K562 (cell line): ENCODE data around the gene SNX10. TPM values are rescaled to one million over a fixed set of nuclear protein-coding genes. Genes with fewer than 3 reads are reported as not detected.

ENCODE experiments used
- ESRRA ChIP-seq: fragments of 450-650 bp; IDR thresholded peaks from 2 replicates; pipeline ENCODE4 v1.6.1; 2014; ENCODE audit warnings: low read depth, mild to moderate bottlenecking, moderate library complexity, borderline replicate concordance
- HMG20A ChIP-seq: fragments of 450-650 bp; formaldehyde crosslinking; conservative IDR thresholded peaks from 2 replicates; pipeline ENCODE4 v1.4.0; 2020; ENCODE audit warnings: mild to moderate bottlenecking, mixed read lengths
- PRPF4 ChIP-seq: fragments of 200-400 bp; formaldehyde crosslinking; IDR thresholded peaks from one replicate; pipeline ENCODE4 v1.6.1; 2017; ENCODE audit warnings: low read length, low read depth, mild to moderate bottlenecking; ENCODE audit not compliant: insufficient read depth, poor library complexity, severe bottlenecking
- ZFP36 ChIP-seq: fragments of 150-350 bp; IDR thresholded peaks from 2 replicates; pipeline ENCODE4 v1.6.1; 2018; ENCODE audit warnings: low read length, low read depth; ENCODE audit not compliant: partially characterized antibody
- ZNF639 ChIP-seq, 2 experiments: fragments of 200-800 bp in 1 of 2; sonication (Bioruptor generic) in 1 of 2; sonication (generic) in 1 of 2; formaldehyde crosslinking in 1 of 2; IDR thresholded peaks in 1 of 2; conservative IDR thresholded peaks in 1 of 2; 2 replicates each; pipeline versions ENCODE4 v1.5.0 to v1.6.1; 2016 to 2020; ENCODE audit warnings: missing compliant biosample characterization in 1 of 2, missing genetic modification characterization in 1 of 2, missing genetic modification reagents in 1 of 2
- polyA plus RNA-seq, 8 experiments: library from polyadenylated mRNA; depleted of rRNA in 4 of 8; stranded (reverse) in 5 of 8; unstranded in 3 of 8; fragments of >200 nt; fragmentation: Nextera tagmentation in 2 of 8; fragmentation: Illumina TruSeq in 1 of 8; extraction: Ambion mirVana in 2 of 8; extraction: Trizol in 1 of 8; gene quantifications; 2 replicates each; pipeline versions ENCODE4 v1.2.1 to v1.2.3, GENCODE V29; 2011 to 2014; ENCODE audit warnings: inconsistent platforms in 1 of 8, missing spikeins in 1 of 8
- total RNA-seq, 7 experiments: library from RNA; depleted of rRNA in 6 of 7; stranded (reverse); fragments of >200 nt in 6 of 7; fragmentation: Illumina TruSeq in 2 of 7; extraction: Trizol in 2 of 7; gene quantifications; 2 replicates each; pipeline versions ENCODE4 v1.2.1 to v1.2.3, GENCODE V29; 2011 to 2021; ENCODE audit warnings: low replicate concordance in 1 of 7
- TF ChIP-seq, protein P1 (sequence below): sonication (generic); formaldehyde crosslinking; IDR thresholded peaks from 2 replicates; pipeline ENCODE4 v1.5.0; 2020; ENCODE audit warnings: missing genetic modification reagents
- TF ChIP-seq, protein P2 (sequence below): fragments of 450-650 bp; IDR thresholded peaks from 2 replicates; pipeline ENCODE4 v1.6.1; 2018; ENCODE audit not compliant: partially characterized antibody

Gene SNX10
- total and polyA plus RNA-seq, 9 of the 15 experiments (the other 6 are each of a cell fraction or from before 2014, with no cell fraction given): 6.9 to 16.5 (median 11.5) TPM

DNA sequence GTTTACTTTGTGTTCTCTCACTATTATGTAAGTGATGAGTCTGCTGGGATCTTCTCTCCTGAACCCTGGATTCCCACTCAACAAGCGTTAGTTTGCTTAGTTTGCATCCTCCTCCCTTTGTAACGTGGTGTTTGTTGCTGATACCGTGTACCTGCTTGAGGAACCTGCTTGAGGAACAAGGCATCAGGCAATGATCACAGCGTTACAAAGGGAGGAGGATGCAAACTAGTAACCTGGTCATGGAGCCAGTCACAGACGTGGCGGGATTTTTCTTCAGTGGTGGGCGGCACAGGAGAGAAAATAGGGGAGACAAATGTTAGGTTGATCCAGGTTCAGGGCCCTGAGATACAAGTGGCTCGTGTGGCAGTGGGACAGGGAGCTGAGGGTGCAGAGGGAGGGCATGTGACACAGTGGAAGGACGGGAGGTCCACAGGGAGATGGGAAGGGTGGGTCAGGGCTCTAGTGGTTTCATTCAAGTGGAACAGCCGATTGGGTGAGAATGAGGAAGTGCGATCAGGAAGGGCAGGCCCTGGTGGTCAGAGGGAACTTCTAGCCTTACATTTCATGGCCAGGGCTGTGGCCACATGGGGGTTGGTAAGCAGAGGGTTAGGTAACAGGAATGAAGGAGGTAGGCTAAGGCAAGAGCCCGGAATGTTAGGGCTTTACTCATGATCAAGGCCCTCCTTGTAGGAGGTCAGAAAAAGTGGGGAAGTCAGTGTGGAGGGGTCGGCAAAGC, 38.0 kb downstream of the SNX10 start (continued):
- TF ChIP-seq ZNF639 (CRISPR knock-in tag; conservative IDR thresholded peaks at IDR 0.05 in 1 of 2, IDR thresholded peaks at IDR 0.05 in 1 of 2) (0 out of 4 replicates have a peak, but pooled peaks of 1 of the 2 experiments have one; percentile 26), PRPF4 (no peak), ESRRA (no peak), HMG20A (no peak), ZFP36 (no peak)
- TF ChIP-seq, protein P1, sequence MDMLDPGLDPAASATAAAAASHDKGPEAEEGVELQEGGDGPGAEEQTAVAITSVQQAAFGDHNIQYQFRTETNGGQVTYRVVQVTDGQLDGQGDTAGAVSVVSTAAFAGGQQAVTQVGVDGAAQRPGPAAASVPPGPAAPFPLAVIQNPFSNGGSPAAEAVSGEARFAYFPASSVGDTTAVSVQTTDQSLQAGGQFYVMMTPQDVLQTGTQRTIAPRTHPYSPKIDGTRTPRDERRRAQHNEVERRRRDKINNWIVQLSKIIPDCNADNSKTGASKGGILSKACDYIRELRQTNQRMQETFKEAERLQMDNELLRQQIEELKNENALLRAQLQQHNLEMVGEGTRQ (CRISPR knock-in tag): no peak
- TF ChIP-seq, protein P2, sequence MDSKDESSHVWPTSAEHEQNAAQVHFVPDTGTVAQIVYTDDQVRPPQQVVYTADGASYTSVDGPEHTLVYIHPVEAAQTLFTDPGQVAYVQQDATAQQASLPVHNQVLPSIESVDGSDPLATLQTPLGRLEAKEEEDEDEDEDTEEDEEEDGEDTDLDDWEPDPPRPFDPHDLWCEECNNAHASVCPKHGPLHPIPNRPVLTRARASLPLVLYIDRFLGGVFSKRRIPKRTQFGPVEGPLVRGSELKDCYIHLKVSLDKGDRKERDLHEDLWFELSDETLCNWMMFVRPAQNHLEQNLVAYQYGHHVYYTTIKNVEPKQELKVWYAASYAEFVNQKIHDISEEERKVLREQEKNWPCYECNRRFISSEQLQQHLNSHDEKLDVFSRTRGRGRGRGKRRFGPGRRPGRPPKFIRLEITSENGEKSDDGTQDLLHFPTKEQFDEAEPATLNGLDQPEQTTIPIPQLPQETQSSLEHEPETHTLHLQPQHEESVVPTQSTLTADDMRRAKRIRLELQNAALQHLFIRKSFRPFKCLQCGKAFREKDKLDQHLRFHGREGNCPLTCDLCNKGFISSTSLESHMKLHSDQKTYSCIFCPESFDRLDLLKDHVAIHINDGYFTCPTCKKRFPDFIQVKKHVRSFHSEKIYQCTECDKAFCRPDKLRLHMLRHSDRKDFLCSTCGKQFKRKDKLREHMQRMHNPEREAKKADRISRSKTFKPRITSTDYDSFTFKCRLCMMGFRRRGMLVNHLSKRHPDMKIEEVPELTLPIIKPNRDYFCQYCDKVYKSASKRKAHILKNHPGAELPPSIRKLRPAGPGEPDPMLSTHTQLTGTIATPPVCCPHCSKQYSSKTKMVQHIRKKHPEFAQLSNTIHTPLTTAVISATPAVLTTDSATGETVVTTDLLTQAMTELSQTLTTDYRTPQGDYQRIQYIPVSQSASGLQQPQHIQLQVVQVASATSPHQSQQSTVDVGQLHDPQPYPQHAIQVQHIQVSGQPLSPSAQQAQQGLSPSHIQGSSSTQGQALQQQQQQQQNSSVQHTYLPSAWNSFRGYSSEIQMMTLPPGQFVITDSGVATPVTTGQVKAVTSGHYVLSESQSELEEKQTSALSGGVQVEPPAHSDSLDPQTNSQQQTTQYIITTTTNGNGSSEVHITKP: no peak
